Renal cortical epithelial cell (primary cell): Measurements from ENCODE around the gene FBXO10. TPM values are rescaled to one million over a fixed set of nuclear protein-coding genes. Genes with fewer than 3 reads are reported as not detected.

Experiments
- DNase-seq: peaks from one replicate; pipeline ENCODE4 v3.0.0-alpha.2; 2011; ENCODE audit warnings: low read depth
- total RNA-seq: library from RNA; depleted of rRNA; stranded (reverse); fragments of >200 nt; gene quantifications from 2 replicates; pipeline ENCODE4 v1.2.3, GENCODE V29; 2014

The FBXO10 gene
- total RNA-seq, 1 donor from 2014 or later = 12.1 TPM

- peak; percentile 82 for DNase-seq
Measured at GRCh38 chr9:37592108-37592951, 16.1 kb upstream of the FBXO10 start, which contains the start of gene TOMM5. Gene TOMM5 (minus strand): TSS chr9:37592597. CDS start chr9:37592532, 65 bp downstream.

GRCh38 chr9:37587521-37587920 is 11.3 kb upstream of the FBXO10 start:
- no peak for DNase-seq

- no peak for DNase-seq
Measured at GRCh38 chr9:37583522-37584121, 7.4 kb upstream of the FBXO10 start.

GRCh38 chr9:37582548-37583157 is 6.5 kb upstream of the FBXO10 start:
- DNase-seq = peak; percentile 83

GRCh38 chr9:37575511-37575914 is 667 bp downstream of the FBXO10 start:
- no peak for DNase-seq

GRCh38 chr9:37575001-37575400 is 1.2 kb downstream of the FBXO10 start:
- DNase-seq = no peak

- no peak for DNase-seq
Measured at GRCh38 chr9:37574241-37574721, 1.9 kb downstream of the FBXO10 start.

- no peak for DNase-seq
Measured at GRCh38 chr9:37571282-37571681, 4.9 kb downstream of the FBXO10 start.

GRCh38 chr9:37566716-37567115 is 9.5 kb downstream of the FBXO10 start:
- no peak for DNase-seq

- DNase-seq = no peak
Measured at GRCh38 chr9:37565661-37566618, 10.2 kb downstream of the FBXO10 start.

GRCh38 chr9:37564916-37565315 is 11.3 kb downstream of the FBXO10 start:
- DNase-seq = no peak

GRCh38 chr9:37563806-37564513 is 12.2 kb downstream of the FBXO10 start:
- DNase-seq = no peak

GRCh38 chr9:37562826-37563225 is 13.4 kb downstream of the FBXO10 start:
- DNase-seq = no peak

GRCh38 chr9:37561682-37562081 is 14.5 kb downstream of the FBXO10 start:
- DNase-seq = no peak

- no peak for DNase-seq
Measured at GRCh38 chr9:37559855-37560592, 16.2 kb downstream of the FBXO10 start.

GRCh38 chr9:37559125-37559524 is 17.1 kb downstream of the FBXO10 start:
- no peak for DNase-seq

- DNase-seq = no peak
Measured at GRCh38 chr9:37555786-37556185, 20.4 kb downstream of the FBXO10 start.

GRCh38 chr9:37554318-37554717 is 21.9 kb downstream of the FBXO10 start:
- DNase-seq = no peak

GRCh38 chr9:37551888-37552287 is 24.3 kb downstream of the FBXO10 start:
- no peak for DNase-seq

GRCh38 chr9:37551468-37551867 is 24.7 kb downstream of the FBXO10 start:
- no peak for DNase-seq
